ENCODE data around the gene TMPRSS3. TPM values are rescaled to one million over a fixed set of nuclear protein-coding genes. Genes with fewer than 3 reads are reported as not detected.

TMPRSS3 gene
- total and polyA plus RNA-seq, 2 of the 13 experiments (the other 11 are each of a cell fraction or from before 2014, with no cell fraction given), result 2.8 to 16.9 TPM

DNA sequence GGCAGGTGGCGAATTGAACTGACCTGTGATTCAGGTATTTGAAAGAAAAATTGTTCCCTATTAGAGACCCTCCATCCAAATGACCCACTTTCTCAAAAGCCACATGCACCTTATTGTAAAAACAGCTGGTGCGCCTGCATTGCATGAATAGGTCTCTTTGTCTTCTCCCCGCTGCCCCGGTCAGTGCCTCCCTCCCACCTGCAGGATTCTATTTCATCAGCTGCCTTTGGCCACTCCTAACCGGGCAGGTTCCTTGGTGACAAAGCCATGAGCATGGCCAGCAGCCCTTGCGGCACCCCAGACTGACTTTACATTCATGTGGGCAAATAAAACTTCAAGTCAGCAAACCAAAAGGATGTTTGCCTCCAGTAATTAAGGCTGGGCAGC is 6.4 kb downstream of the TMPRSS3 start:
- DNase-seq (ENCODE audit: low spot score), result peak; percentile 87
- peak overlapping the region; percentile 84 for H3K4me2 ChIP-seq (ENCODE audit: low read depth, low read length)
- TF ChIP-seq, protein P1, sequence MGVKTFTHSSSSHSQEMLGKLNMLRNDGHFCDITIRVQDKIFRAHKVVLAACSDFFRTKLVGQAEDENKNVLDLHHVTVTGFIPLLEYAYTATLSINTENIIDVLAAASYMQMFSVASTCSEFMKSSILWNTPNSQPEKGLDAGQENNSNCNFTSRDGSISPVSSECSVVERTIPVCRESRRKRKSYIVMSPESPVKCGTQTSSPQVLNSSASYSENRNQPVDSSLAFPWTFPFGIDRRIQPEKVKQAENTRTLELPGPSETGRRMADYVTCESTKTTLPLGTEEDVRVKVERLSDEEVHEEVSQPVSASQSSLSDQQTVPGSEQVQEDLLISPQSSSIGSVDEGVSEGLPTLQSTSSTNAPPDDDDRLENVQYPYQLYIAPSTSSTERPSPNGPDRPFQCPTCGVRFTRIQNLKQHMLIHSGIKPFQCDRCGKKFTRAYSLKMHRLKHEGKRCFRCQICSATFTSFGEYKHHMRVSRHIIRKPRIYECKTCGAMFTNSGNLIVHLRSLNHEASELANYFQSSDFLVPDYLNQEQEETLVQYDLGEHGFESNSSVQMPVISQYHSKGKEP (CRISPR knock-in tag; IDR thresholded peaks at IDR 0.05), result no peak
- TF ChIP-seq, protein P2, sequence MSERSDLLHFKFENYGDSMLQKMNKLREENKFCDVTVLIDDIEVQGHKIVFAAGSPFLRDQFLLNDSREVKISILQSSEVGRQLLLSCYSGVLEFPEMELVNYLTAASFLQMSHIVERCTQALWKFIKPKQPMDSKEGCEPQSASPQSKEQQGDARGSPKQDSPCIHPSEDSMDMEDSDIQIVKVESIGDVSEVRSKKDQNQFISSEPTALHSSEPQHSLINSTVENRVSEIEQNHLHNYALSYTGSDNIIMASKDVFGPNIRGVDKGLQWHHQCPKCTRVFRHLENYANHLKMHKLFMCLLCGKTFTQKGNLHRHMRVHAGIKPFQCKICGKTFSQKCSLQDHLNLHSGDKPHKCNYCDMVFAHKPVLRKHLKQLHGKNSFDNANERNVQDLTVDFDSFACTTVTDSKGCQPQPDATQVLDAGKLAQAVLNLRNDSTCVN (CRISPR knock-in tag; IDR thresholded peaks at IDR 0.05; ENCODE audit: borderline replicate concordance), result no peak
- TF ChIP-seq SP140L (CRISPR knock-in tag; IDR thresholded peaks at IDR 0.05; ENCODE audit: borderline replicate concordance), result no peak
- peak; percentile 59; the same call in 1 of the 2 replicates for TF ChIP-seq SAP130 (CRISPR knock-in tag; IDR thresholded peaks at IDR 0.05; ENCODE audit: low read depth)
- TF ChIP-seq, protein P3, sequence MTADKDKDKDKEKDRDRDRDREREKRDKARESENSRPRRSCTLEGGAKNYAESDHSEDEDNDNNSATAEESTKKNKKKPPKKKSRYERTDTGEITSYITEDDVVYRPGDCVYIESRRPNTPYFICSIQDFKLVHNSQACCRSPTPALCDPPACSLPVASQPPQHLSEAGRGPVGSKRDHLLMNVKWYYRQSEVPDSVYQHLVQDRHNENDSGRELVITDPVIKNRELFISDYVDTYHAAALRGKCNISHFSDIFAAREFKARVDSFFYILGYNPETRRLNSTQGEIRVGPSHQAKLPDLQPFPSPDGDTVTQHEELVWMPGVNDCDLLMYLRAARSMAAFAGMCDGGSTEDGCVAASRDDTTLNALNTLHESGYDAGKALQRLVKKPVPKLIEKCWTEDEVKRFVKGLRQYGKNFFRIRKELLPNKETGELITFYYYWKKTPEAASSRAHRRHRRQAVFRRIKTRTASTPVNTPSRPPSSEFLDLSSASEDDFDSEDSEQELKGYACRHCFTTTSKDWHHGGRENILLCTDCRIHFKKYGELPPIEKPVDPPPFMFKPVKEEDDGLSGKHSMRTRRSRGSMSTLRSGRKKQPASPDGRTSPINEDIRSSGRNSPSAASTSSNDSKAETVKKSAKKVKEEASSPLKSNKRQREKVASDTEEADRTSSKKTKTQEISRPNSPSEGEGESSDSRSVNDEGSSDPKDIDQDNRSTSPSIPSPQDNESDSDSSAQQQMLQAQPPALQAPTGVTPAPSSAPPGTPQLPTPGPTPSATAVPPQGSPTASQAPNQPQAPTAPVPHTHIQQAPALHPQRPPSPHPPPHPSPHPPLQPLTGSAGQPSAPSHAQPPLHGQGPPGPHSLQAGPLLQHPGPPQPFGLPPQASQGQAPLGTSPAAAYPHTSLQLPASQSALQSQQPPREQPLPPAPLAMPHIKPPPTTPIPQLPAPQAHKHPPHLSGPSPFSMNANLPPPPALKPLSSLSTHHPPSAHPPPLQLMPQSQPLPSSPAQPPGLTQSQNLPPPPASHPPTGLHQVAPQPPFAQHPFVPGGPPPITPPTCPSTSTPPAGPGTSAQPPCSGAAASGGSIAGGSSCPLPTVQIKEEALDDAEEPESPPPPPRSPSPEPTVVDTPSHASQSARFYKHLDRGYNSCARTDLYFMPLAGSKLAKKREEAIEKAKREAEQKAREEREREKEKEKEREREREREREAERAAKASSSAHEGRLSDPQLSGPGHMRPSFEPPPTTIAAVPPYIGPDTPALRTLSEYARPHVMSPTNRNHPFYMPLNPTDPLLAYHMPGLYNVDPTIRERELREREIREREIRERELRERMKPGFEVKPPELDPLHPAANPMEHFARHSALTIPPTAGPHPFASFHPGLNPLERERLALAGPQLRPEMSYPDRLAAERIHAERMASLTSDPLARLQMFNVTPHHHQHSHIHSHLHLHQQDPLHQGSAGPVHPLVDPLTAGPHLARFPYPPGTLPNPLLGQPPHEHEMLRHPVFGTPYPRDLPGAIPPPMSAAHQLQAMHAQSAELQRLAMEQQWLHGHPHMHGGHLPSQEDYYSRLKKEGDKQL (CRISPR knock-in tag; IDR thresholded peaks at IDR 0.05; ENCODE audit: low read depth), result no peak
- TF ChIP-seq, protein P4, sequence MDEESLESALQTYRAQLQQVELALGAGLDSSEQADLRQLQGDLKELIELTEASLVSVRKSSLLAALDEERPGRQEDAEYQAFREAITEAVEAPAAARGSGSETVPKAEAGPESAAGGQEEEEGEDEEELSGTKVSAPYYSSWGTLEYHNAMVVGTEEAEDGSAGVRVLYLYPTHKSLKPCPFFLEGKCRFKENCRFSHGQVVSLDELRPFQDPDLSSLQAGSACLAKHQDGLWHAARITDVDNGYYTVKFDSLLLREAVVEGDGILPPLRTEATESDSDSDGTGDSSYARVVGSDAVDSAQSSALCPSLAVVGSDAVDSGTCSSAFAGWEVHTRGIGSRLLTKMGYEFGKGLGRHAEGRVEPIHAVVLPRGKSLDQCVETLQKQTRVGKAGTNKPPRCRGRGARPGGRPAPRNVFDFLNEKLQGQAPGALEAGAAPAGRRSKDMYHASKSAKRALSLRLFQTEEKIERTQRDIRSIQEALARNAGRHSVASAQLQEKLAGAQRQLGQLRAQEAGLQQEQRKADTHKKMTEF (CRISPR knock-in tag; IDR thresholded peaks at IDR 0.05), result peak; percentile 20; the same call in 1 of the 2 replicates
- TF ChIP-seq ZNF614 (CRISPR knock-in tag; IDR thresholded peaks at IDR 0.05; ENCODE audit: borderline replicate concordance), result peak; percentile 22; the same call in 1 of the 2 replicates
- TF ChIP-seq, protein P5, sequence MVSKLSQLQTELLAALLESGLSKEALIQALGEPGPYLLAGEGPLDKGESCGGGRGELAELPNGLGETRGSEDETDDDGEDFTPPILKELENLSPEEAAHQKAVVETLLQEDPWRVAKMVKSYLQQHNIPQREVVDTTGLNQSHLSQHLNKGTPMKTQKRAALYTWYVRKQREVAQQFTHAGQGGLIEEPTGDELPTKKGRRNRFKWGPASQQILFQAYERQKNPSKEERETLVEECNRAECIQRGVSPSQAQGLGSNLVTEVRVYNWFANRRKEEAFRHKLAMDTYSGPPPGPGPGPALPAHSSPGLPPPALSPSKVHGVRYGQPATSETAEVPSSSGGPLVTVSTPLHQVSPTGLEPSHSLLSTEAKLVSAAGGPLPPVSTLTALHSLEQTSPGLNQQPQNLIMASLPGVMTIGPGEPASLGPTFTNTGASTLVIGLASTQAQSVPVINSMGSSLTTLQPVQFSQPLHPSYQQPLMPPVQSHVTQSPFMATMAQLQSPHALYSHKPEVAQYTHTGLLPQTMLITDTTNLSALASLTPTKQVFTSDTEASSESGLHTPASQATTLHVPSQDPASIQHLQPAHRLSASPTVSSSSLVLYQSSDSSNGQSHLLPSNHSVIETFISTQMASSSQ (IDR thresholded peaks at IDR 0.05; ENCODE audit: low read depth), result no peak
- TF ChIP-seq, protein P5 (CRISPR knock-in tag; IDR thresholded peaks at IDR 0.05; ENCODE audit: borderline replicate concordance), result 0 out of 2 replicates have a peak, but pooled peaks have one; percentile 46
- TF ChIP-seq SMAD3 (CRISPR knock-in tag; IDR thresholded peaks at IDR 0.05), result no peak

More for the DNA sequence above, 6.4 kb downstream of the TMPRSS3 start:
- H3K27me3 ChIP-seq (ENCODE audit: control insufficient read depth in 1 of 2, insufficient read depth in 2 of 2, low read length in 2 of 2), result no peaks in the 10 kb centered on the region
- no peaks in the 10 kb centered on the region for H4K20me1 ChIP-seq (ENCODE audit: insufficient read depth, low read length)
- in situ Hi-C loops (cut with HindIII; ENCODE audit: extremely low pct_ligation_motif_present, low pct_unique_long_range_greater_than_20kb) (no loop called here), intact Hi-C loops (cut with micrococcal nuclease; ENCODE audit: unreplicated experiment) (no loop called here)
- peak overlapping the region; percentile 74 for H3K27ac ChIP-seq (ENCODE audit: extremely low read length, insufficient read depth, low read length)
- no peak overlapping the region for H2AFZ ChIP-seq (ENCODE audit: low read length)
- H3K9ac ChIP-seq (ENCODE audit: insufficient read depth, low read depth, low read length), result peak overlapping the region; percentile 57
- WGBS (ENCODE audit: low lambda C conversion rate), result 0% methylated on average over 6 of the region's 6 CpGs
- ChIA-PET CTCF (ENCODE audit: low intra/inter-chr PET ratio, low total read pairs) (no interaction called here), POLR2A (interaction anchor here (0.9 to 1.4 kb wide), 4 partner anchors 9 to 22 kb away, joined by 3 to 5 read pairs (median 4); partner anchors contain the start of gene TFF1)
- H3K4me1 ChIP-seq (ENCODE audit: insufficient read depth, low read length), result peaks cover 93% of the 10 kb centered on the region
- peak; percentile 80 for ATAC-seq
- peak; percentile 68 for FAIRE-seq
- peak overlapping the region; percentile 11 to 55 (median 41); a peak in 5 of 6 replicates for H3K4me3 ChIP-seq (replicated peaks in 1 of 3; ENCODE audit: insufficient read depth in 1 of 3, low read depth in 2 of 3, low read length in 3 of 3)
- BruUV-seq (replicated peaks), result TSS peak; percentile 62
- H3K36me3 ChIP-seq (replicated peaks in 1 of 2; ENCODE audit: control insufficient read depth in 1 of 2, insufficient read depth in 2 of 2, low read length in 2 of 2), result no peaks in the 10 kb centered on the region
- H3K79me2 ChIP-seq (ENCODE audit: insufficient read depth, low read length), result no peaks in the 10 kb centered on the region
- H3K9me3 ChIP-seq (ENCODE audit: low read length), result no peaks in the 10 kb centered on the region

All from HepG2 (cell line).